ENCODE results near the gene KREMEN1.

- TF ChIP-seq, protein P1, sequence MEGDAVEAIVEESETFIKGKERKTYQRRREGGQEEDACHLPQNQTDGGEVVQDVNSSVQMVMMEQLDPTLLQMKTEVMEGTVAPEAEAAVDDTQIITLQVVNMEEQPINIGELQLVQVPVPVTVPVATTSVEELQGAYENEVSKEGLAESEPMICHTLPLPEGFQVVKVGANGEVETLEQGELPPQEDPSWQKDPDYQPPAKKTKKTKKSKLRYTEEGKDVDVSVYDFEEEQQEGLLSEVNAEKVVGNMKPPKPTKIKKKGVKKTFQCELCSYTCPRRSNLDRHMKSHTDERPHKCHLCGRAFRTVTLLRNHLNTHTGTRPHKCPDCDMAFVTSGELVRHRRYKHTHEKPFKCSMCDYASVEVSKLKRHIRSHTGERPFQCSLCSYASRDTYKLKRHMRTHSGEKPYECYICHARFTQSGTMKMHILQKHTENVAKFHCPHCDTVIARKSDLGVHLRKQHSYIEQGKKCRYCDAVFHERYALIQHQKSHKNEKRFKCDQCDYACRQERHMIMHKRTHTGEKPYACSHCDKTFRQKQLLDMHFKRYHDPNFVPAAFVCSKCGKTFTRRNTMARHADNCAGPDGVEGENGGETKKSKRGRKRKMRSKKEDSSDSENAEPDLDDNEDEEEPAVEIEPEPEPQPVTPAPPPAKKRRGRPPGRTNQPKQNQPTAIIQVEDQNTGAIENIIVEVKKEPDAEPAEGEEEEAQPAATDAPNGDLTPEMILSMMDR (IDR thresholded peaks at IDR 0.05; ENCODE audit: low read length), result no peak
- TF ChIP-seq EZH2 (optimal IDR thresholded peaks at IDR 0.05; ENCODE audit: low read depth, low read length) (no peak), EZH2phosphoT487 (IDR thresholded peaks at IDR 0.05; ENCODE audit: low read length) (no peak)
Observed at GRCh38 chr22:29148826-29149225, 76.0 kb downstream of the KREMEN1 start.

Data from MM.1S (cell line).